ENCODE measurements around the gene BAHCC1. TPM values are rescaled to one million over a fixed set of nuclear protein-coding genes. Genes with fewer than 3 reads are reported as not detected.

The BAHCC1 gene
- total and polyA plus RNA-seq, 2 of the 4 experiments (the other 2 are of a cell fraction) = 0.36 to 7.8 TPM

- Histone ChIP-seq H3K18ac (ENCODE audit: low read depth, low read length) (no peak overlapping the region), H3K9ac (ENCODE audit: low read depth, low read length) (no peak overlapping the region), H3K23ac (ENCODE audit: low read depth, low read length) (no peak overlapping the region; the same call in 1 of the 2 replicates), H3K79me1 (ENCODE audit: low read depth in 1 of 2, low read length in 2 of 2) (no peaks in the 10 kb centered on the region), H2AK9ac (replicated peaks; ENCODE audit: low read depth, low read length, poor library complexity) (no peak overlapping the region), H3K27me3 (ENCODE audit: control insufficient read depth, insufficient read depth, low read length) (no peaks in the 10 kb centered on the region; the same call in 1 of the 2 replicates), H4K20me1 (ENCODE audit: insufficient read depth, low read length) (no peaks in the 10 kb centered on the region), H3K27ac (ENCODE audit: insufficient read depth, low read length) (no peak overlapping the region), H3K4ac (ENCODE audit: low read depth, low read length) (peak overlapping the region; percentile 24; the same call in 1 of the 2 replicates), H3K4me1 (ENCODE audit: control insufficient read depth, insufficient read depth, low read length) (peaks cover 10% of the 10 kb centered on the region), H4K91ac (ENCODE audit: insufficient read depth, low read depth, low read length) (no peak overlapping the region; the same call in 1 of the 2 replicates), H2AFZ (replicated peaks; ENCODE audit: low read length, poor library complexity) (peak overlapping the region; percentile 24), H4K5ac (ENCODE audit: low read depth, low read length) (no peak overlapping the region), H2BK120ac (ENCODE audit: low read depth, low read length) (no peak overlapping the region), H3K4me3 (ENCODE audit: insufficient read depth, low read depth, low read length) (no peak overlapping the region), H4K8ac (ENCODE audit: low read depth in 2 of 2, low read length in 2 of 2) (peak overlapping the region in 1 of 2 experiments; percentile 45; a peak in 1 of 4 replicates), H3K4me2 (ENCODE audit: low read depth, low read length) (no peak overlapping the region), H2BK20ac (ENCODE audit: low read depth, low read length) (0 out of 2 replicates have a peak overlapping the region, but pooled peaks have one; percentile 27), H2BK5ac (ENCODE audit: low read depth, low read length, poor library complexity, severe bottlenecking) (no peak overlapping the region), H3K9me3 (ENCODE audit: control insufficient read depth, insufficient read depth, low read length) (peaks cover 3% of the 10 kb centered on the region), H3K14ac (replicated peaks; ENCODE audit: low read depth, low read length) (no peak overlapping the region; the same call in 1 of the 2 replicates), H3K36me3 (ENCODE audit: control insufficient read depth, insufficient read depth, low read length) (no peaks in the 10 kb centered on the region), H3K56ac (ENCODE audit: extremely low read depth, insufficient read depth, low read length) (no peak overlapping the region), H2BK15ac (ENCODE audit: low read depth, low read length) (0 out of 3 replicates have a peak overlapping the region, but pooled peaks have one; percentile 43), H3K9me1 (ENCODE audit: insufficient read depth, low read length) (peaks cover 3% of the 10 kb centered on the region; the same call in 1 of the 2 replicates), H2AK5ac (ENCODE audit: low read depth, low read length) (peak overlapping the region; percentile 46; the same call in 1 of the 2 replicates)
- ChIA-PET POLR2A (ENCODE audit: unreplicated experiment) (no interaction called here), CTCF (no interaction called here)
- intact Hi-C loops (cut with micrococcal nuclease) = no loop called here
- dilution Hi-C loops (cut with HindIII; ENCODE audit: low sequenced_read_pairs, unreplicated experiment) = no loop called here
- in situ Hi-C loops (cut with MboI; ENCODE audit: low sequenced_read_pairs) = loop anchor here (5.0 kb wide), 2 partner anchors 72 to 222 kb away; no protein-coding TSS in a partner anchor
- no peak for ATAC-seq (ENCODE audit: low read depth)
- TF ChIP-seq POLR2A (IDR thresholded peaks at IDR 0.05; ENCODE audit: low read depth, low read length) (no peak), ELK1 (IDR thresholded peaks at IDR 0.05; ENCODE audit: borderline replicate concordance, low read depth, low read length) (no peak), CTCF (conservative IDR thresholded peaks at IDR 0.05; ENCODE audit: low read depth, low read length) (no peak), FOS (IDR thresholded peaks at IDR 0.05; ENCODE audit: low read depth, low read length) (no peak), RFX5 (IDR thresholded peaks at IDR 0.05; ENCODE audit: low read depth, low read length) (no peak), NFE2L2 (IDR thresholded peaks at IDR 0.05; ENCODE audit: low read depth, low read length) (no peak), RCOR1 (IDR thresholded peaks at IDR 0.05; ENCODE audit: insufficient replicate concordance, low read length) (no peak)
- BruUV-seq (replicated peaks) = no TSS peak
- DNase-seq = no peak
- WGBS, 2 experiments (ENCODE audit: extremely low coverage in 2 of 2, insufficient read length in 1 of 2) = 83% methylated on average over 7 of the region's 20 CpGs; no CpG with 5 or more reads in 1 of the 2 experiments
Measured at GRCh38 chr17:81479175-81480071, 84.2 kb downstream of the BAHCC1 start.
